ENCODE results near the gene DYTN.

DNA sequence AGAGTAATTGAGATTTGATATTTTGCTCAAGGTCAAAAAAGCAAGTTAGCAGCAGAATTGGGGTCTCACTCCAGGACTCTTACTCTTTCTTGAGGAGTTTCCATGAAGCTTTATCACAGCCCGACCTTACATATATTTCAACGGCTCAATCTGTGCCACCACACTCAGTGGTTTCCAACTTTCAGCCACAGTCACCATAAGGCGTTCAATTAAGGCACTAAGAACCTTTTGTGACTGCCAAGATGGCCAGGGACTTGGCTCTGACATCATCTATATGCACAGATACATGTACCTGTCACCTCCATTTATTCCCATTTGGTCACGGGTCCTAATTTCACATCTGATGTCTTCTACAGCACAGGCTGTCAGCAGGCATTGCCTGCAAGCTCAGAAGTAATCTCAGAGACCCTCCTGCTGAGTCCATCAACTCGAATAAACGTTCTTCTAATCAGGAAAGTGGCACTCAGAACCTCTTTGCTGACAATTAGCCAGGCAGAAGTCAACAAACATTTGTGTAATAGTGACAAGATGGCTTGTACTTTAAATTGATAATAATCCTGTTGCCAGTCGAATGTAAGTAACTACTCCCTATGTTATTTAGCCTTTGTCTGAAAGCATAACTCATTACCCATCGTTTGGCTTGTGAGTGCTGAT, 16.1 kb downstream of the DYTN start:
- no peak for TF ChIP-seq POLR2A (IDR thresholded peaks at IDR 0.05)
- no peak for TF ChIP-seq EP300 (IDR thresholded peaks at IDR 0.05)
- no peak for TF ChIP-seq CTCF (IDR thresholded peaks at IDR 0.05)
- no peak for TF ChIP-seq POLR2AphosphoS5 (IDR thresholded peaks at IDR 0.05)
